IPS-NIHi7 (cell line): ENCODE measurements around the gene UTF1.
A peak's percentile ranks its signal among the peaks of the same experiment; 100 is the strongest.

ENCODE experiments used
- DNase-seq: peaks from one replicate; pipeline ENCODE4 v3.0.0; 2012; ENCODE audit warnings: mixed read lengths; ENCODE audit errors: extremely low spot score

UTF1 gene

DNA sequence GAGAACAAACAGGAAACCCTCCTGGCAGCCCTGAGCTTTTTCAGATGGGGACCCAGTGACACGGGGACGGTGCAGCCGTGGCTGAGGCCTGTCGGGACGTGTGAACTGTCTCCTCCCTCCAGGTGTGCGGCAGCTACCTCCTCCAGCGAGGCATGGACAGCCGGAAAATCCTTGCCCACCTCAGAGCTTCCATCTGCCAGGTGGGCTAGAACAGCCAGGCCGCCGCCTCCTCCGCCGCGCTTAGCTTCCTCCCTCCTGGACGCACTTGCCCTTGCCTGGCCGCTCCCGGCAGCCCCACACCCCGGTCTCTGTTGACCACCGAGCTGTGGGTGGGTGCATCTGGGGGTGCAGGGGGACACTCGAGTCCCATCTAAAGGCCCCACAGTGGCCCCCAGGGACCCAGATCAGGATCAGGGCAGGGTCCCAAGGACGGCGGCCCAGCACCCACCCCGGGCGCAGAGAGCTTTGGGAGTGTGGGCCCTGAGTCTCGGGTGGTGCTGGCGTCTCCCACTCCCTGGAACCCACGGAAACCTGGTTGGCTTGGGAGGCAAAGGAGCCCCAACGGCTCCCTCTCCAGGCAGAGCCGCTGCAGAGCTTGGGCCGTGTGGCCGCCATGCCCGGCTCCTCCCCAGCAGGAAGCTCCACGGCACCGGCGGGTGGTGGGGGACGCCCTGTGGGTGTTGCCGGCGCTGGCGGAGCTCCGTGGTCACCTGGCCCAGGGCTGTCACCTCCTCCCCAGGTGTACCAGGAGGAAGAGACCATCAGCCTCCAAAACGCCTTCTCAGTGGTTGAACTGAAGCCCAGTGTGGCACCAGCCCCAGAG lies 32.9 kb upstream of the UTF1 start:
- peak; percentile 63 for DNase-seq

DNA sequence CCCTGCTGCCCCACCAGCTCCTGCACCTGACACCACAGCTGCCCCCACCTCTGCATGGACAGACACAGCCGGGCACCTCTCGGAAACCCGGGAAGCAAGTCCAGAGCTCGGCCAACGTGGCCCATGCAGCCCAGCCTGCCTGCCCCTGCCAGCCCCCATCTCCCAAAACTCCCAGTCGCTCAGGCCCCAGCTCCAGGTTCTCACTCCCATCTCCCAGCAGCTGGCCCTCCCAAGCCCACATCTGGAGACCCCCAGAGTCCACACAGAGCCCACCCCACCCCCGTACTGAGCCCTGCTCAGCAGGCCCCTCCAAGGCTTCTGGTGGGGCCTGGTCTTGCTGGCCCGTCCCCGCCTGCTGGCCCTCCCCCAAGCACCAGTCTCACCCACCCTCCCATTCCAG lies 32.2 kb upstream of the UTF1 start:
- no peak for DNase-seq

DNA sequence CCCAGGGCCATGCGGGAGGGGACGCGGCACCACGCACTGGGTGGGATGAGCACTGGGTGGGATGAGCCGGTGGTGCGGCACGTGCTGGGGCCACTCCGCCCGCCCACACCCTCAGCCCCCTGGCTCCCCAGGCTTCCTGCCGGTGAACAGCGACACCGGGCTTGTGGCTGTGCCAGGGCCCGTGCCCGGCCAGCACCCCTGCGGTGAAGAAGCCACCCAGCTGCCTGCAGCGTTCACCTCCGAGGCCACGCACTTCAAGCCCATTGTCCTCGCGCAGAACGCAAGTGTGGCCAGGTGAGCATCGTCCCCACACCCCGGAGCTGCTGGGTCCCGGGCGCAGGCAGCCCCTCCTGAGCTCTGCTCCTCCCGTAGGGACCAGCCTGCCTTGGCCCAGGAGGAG lies 31.8 kb upstream of the UTF1 start:
- DNase-seq, result no peak

DNA sequence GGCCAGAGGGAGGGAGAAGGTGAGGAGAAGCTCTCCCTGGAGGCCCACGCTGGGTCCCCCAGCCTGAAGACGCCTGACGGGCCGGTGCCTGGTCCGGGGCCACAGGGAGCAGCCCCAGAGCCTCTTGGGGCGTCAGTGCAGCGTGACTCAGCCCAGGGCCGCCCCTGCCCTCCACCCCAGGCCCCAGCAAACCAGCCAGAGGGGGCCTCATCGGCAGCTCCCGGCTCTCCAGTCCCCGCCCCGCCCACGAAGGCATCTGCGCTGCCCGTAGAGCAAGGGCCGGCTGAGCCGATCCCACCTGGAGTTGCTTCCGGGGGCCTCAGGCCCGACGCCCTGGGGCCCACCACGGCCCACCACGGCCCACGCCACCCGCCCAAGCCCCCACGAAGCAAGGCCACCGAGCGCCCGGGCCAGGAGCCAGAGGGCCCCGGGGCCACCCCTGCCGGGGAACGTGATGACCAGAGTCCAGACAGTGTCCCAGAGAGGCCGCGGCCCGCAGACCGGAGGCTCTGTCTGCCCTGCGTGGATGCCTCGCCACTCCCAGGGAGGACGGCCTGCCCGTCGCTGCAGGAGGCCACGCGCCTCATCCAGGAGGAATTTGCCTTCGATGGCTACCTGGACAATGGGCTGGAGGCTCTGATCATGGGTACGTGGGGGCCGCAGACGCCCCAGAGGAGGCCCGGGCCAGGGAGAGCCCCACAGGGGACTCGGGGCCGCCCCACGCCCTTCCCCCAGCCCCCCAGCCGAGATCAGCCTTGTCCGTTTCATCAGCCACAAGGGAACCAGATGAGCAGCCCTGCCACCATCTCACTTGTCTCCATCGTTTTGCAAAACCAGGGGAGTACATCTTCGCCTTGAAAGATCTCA lies 31.2 kb upstream of the UTF1 start:
- no peak for DNase-seq

DNA sequence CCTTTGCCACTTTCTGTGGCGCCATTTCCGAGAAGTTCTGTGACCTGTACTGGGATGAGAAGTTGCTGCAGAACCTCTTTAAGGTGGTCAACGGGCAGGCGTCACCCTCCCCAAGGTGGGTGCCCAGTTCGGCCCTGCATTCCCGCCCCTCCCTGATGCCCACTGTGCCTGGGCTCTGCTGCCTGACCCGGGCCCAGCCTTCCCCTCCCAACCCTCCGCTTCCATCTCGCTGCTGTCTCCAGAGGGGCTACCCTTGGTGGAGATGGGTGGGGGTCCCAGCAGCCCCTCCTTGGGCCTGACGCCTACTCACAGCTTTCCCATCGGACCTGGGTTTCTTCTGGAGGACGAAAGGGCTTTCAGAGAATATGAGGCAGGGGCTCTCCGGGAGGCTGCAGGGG lies 30.5 kb upstream of the UTF1 start:
- DNase-seq, result no peak

DNA sequence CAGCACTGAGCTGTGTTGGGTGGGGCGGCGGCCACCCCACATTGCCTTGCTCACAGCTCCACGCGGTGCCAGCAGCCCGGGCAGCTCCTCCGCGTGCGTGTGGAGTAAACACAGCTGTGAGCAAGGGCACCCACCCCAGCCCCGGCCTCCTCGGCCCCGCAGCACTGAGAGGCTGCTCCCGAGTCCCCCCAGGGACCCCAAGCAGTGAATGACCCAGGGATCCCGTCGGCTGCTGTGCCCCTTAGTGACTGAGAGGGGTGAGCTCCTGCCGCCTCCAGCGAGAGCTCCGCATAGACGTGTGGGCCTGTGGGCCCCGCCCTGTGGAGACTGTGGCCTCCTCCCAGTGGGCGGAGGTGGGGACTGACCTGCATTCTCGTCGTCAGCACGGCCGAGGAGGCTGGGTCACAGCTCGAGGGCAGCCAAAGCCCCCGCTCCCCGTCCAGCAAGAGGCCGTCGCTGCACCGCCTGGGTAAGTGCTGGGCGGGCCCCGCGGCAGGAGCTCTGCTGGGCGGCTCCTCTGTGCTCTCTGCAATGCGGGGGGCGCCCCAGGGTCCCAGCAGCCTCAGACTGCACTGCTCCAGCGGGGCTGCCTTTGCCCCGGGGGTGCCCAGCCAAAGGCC lies 29.9 kb upstream of the UTF1 start:
- no peak for DNase-seq

DNA sequence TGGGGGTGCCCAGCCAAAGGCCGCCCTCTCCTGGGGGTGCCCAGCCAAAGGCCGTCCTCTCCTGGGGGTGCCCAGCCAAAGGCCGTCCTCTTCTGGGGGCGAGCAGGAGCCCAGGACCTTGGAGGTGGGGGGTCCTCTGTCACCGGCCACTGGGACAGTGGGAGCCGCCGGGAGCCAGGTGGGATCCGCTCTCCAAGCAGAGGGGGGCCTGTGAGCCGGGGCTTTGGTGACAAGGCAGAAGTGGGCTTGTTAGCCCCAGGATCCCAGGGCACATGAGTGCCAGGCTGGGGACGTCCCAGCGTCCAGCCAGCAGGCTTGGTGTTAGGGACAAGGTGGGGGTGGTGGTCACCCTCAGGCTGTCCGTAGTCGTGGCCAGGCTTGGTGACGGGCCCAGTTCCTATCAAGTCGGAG lies 29.4 kb upstream of the UTF1 start:
- DNase-seq, result no peak

DNA sequence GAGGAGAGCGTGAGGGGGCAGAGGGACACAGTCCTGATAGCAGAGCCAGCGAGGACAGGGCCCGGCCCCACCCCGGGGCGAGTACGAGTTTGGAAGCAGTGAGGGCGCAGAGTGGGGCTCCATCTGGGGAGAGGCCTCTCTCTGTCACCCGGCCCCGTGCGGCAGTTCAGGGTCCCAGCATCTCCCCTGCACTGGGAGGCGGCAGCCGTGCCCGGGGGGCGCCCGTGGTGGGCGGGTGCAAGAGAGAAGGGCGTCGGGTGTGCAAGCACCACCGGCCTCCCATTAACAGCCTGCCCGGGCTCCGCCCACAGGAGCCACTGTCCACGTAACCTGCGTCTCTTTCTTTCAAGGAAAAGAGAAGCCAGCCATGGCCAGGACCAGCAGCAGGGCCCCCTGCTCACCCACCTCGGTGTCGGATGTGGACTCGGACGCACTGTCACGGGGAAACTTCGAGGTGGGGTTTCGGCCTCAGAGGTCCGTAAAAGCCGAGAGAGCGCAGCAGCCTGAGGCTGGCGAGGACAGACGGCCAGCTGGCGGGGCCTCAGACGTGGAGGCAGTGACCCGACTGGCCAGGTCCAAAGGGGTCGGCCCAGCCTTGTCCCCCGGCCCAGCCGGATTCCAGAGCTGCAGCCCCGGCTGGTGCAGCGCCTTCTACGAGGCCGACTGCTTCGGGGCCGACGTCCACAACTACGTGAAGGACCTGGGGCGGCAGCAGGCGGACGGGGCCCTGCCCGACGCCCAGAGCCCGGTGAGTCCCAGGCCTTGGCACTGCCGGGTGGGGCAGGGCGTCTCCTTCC lies 28.7 kb upstream of the UTF1 start:
- no peak for DNase-seq

DNA sequence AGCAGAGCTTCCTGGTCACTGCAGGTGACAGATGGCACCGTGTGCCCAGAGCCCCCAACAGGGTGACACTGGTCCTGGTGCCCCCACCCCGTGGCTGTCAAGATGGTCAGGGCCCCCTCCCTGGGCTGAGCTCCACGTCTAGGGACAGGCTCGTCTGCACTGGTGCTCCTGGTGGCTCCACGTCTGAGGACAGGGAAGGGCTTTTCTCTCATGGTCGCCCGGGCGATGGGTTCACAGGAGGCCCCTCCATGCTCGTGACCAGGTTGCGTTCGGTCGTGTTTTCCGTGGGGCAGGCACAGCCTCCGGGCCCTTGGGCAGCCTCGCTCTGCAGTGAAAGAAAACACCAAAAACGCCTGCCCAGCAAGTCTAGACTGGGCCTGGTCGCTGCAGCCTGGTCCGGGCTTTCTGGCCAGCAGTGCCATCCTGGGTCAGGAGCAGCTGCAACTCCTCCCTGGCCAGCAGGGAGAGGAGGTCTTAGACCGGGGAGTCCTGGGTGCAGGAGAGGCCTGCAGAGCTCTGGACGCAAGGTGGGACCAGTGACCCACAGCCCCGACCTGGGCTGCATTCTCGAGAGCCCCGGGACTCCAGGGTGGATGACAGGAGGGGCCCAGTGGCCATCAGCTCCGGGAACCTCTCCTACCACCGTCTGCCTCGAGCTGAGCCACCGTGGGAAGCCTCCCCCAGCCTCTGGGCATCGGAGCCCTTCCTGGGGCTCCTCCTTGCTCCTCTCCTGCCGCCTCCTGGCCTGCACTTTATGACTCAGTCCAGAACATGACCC lies 27.9 kb upstream of the UTF1 start:
- DNase-seq, result no peak

DNA sequence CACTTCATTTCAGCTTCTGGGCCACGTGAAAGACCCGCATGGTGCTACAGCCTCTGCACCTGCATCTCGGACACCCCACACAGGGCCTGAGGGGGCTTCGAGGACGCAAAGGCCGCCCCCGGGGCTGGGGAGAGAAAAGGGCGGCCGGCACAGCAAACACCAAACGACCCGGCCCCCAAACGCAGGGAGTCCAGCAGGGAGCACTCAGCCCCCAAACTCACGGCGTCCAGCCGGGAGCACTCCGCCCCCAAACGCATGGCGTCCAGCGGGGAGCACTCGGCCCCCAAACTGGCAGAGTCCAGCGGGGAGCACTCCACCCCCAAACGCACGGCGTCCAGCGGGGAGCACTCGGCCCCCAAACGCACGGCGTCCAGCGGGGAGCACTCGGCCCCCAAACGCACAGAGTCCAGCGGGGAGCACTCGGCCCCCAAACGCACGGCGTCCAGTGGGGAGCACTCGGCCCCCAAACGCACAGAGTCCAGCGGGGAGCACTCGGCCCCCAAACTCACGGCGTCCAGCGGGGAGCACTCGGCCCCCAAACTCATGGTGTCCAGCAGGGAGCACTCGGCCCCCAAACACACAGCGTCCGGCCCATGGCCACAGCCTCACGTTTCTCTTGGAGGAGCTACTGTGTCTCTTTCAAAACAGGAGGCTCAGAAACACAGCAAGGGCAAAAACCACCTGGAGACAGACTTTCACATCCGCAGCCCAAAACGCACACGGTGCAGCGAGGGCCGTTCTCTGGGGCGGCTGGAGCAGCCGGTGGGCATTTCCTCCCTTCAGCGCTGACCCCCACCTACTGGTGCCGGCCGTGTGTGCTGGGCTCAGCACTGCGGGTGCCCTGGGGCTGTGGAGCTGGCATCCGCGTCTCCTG lies 27.0 kb upstream of the UTF1 start:
- no peak for DNase-seq

DNA sequence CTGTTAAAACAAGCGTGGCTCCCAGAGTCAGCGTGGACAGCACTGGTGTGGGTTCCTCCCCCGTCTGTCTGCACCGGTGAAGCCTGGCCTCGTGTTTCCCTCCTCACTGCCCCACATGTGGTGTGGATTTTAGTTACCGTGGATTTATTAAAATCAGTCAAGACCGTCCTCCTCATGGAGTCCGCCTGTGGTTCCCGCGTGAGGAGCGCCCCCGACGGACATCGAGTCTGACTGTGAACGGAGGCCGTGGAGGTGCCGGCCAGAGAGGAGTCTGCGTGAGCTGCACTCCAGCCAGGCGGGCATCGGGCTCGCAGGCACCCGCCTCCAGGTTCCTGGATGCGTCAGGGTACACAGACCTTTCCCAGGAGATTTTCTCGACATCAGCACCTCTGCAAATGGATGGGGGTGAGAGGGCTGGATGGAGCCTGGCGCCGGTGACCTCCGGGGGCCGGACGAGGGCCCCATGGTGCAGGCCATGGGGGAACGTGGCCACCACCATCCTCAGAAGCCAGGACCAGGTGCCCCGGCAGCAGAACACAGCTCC lies 26.3 kb upstream of the UTF1 start:
- no peak for DNase-seq

DNA sequence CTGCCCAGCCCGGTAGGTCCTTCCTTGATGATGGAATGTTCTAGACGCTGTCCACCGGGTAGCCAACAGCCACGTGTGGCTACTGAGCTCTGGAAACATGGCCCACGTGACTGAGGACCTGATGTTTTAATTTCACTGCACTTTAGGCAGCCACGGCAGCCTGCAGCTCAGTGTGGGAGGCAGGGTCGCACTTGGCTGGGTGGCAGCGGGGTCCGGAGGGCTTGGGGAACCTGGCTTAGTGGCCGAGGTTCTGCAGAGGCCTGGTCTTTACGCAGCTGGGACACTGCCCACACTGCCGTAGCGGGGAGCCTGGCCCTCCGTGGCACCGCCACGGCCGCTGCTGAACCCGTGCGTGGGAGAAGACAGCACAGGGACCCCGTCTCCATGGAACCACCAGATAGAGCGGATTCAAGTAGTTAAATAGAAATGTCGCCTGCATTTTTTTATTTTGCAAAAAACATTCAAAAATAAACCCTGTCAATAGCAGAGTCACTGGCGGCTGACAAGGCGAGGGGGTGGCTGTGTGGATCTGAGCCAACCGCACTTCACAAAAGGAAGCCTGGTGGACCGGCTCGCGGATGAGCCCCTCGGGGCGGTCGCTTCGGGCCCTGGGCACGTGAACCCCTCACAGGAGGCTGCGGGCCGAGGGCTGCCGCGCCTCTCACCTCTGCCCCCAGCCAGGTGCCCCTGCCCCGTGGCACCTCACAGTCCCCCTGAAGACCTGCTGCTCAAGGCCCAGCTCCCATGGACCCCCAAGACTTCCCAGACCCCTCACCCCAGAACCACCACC lies 25.6 kb upstream of the UTF1 start:
- DNase-seq, result no peak

DNA sequence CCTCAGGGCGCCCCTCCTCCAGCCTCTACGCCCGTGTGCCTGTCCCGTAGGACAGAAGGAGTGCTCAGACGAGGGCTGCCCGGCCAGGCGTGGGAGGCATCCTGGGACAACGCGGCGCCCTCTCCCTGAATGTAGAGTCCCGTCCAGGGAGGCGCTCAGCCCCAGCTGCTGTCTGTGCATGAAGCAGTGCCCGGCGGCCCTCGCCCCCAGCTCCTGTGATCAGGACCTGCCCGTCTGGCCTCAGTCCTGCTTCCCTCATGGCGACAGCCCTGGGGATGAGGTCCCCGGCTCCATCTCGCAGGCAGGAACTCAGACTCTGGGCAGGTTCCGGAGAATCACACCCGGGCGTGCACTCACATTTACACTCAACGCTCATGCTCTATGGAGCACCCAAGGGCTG lies 24.9 kb upstream of the UTF1 start:
- no peak for DNase-seq

DNA sequence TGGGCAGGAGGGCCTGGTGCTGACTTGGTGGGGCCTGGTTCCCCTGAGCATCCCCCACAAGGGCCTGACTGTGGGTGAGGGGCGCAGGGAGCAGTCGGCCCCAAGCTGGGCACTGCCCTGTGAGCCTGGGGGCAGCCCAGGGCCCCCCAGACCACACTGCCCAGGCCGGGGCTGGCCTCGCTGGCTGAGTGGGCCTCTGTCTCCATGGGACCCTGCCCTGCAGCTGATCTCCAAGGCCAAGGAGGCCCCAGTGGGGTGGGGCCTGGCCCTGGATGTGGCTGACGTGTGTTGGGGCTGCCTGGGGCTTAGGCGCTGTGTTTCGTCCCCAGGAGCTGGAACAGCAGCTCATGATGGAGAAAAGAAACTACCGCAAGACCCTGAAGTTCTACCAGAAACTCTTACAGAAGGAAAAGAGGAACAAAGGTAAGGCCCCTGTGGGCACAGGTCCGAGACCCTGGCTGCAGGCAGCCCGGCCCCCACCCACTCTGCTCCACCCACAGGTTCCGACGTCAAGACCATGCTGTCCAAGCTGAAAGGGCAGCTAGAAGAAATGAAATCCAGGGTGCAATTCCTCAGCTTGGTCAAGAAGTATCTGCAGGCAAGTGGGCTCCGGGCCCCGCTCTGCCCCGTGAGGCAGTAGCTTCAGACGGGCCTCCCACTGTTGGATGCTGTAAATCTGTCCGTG lies 23.5 kb upstream of the UTF1 start:
- no peak for DNase-seq

DNA sequence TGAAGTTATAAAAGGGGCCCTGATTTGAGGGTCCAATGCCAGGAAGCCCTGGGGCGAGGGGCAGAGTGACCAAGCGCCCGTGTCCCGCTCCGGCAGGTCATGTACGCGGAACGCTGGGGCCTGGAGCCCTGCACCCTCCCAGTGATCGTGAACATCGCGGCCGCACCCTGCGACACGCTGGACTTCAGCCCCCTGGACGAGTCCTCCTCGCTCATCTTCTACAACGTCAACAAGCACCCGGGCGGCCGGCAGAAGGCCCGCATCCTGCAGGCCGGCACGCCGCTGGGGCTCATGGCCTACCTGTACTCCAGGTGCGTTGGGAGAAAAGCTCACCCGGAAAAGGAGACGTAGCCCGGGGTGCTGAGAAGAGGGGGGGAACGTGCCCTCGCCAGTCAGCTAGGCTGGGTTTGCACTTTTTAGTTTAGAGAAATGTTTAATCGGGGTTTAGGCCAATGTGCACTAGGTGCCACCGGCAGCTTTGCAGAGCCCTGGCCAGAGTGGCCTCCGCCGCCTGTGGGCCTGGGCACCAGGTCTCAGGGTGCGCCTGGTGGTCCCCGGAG lies 22.9 kb upstream of the UTF1 start:
- no peak for DNase-seq

DNA sequence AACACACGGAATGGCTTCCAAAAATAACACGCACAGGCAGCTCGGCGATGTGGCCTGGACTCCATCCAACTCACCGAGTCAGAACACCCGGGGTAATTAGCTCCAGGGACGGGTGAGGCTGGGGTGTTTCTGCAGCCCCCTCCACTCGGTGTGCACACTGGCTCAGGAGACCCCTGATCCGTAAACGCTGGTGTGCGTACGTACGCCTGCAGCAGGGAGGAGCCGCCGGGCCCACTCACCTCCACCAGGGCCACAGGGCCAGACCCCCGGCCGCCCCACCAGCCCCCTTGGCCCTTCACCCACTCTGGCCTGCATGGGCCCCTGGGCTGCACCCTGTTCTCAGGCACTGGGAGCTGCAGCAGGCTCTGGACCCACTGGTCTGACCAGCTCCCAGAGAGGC lies 22.4 kb upstream of the UTF1 start:
- no peak for DNase-seq

DNA sequence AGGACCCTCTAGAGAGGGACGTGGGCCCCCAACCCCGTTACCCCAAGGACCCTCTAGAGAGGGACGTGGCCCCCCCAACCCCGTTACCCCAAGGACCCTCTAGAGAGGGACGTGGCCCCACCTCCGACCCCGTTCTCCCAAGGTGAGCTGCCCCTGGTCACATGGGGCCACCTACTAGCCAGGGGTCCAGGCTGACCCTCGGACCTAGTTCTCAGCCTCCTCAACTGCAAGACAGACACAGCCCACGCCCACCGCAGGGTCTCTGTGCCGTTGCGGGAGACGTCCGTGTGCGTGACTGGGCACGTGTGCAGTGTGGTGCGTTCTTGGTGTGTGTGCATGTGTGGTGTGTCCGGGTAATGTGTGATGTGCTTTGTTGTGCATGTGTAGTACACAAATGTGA lies 21.6 kb upstream of the UTF1 start:
- no peak for DNase-seq

DNA sequence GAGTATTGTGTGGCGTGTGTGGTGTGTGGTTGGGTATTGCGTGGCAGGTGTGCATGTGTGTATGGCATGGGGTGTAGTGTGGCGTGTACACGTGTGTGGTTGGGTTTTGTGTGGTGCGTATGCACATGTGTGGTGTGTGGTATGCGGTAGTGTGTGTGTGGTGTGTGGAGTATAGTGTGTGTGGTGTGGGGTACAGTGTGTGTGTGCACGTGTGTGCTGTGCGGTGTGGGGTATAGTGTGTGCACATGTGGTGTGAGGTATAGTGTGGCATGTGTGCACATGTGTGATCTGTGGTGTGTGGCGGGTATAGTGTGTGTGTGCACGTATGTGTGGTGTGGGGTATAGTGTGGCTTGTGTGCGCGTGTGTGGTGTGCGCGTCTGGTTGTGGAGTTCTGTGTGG lies 20.9 kb upstream of the UTF1 start:
- no peak for DNase-seq
